ENCODE measurements around the gene HMG20A. TPM values are rescaled to one million over a fixed set of nuclear protein-coding genes. Genes with fewer than 3 reads are reported as not detected.

The HMG20A gene
- total RNA-seq, 4 donors from 2014 or later, result 20.7 to 42.2 (median 31.2) TPM

- H3K27ac ChIP-seq (replicated peaks in 1 of 4), result no peak overlapping the region
- no peak overlapping the region for H3K4me3 ChIP-seq
- DNase-seq (ENCODE audit: extremely low spot score), result no peak
- H3K36me3 ChIP-seq, result no peaks in the 10 kb centered on the region
- no peak for TF ChIP-seq POLR2A (IDR thresholded peaks at IDR 0.05; ENCODE audit: low read depth)
- peaks cover 7 to 15% (median 13%) of the 10 kb centered on the region in 4 donors for H3K4me1 ChIP-seq
- no peaks in the 10 kb centered on the region for H3K9me3 ChIP-seq
- intact Hi-C loops (cut with DNase I), result no loop called here
- WGBS, result 100% methylated on average over 4 of the region's 6 CpGs
- H3K27me3 ChIP-seq, result no peaks in the 10 kb centered on the region
These were observed 104.7 kb downstream of the HMG20A start for GRCh38 chr15:77525400-77525811.

GRCh38 chr15:77525907-77526594 is 105.4 kb downstream of the HMG20A start:
- Histone ChIP-seq H3K9me3 (no peaks in the 10 kb centered on the region), H3K27ac (replicated peaks in 1 of 4) (no peak overlapping the region), H3K27me3 (no peaks in the 10 kb centered on the region), H3K4me1 (peaks cover 7 to 15% (median 13%) of the 10 kb centered on the region in 4 donors), H3K36me3 (no peaks in the 10 kb centered on the region), H3K4me3 (no peak overlapping the region)
- TF ChIP-seq POLR2AphosphoS5 (IDR thresholded peaks at IDR 0.05) (no peak), CTCF (IDR thresholded peaks at IDR 0.05) (no peak), POLR2A (IDR thresholded peaks at IDR 0.05; ENCODE audit: low read depth) (no peak), EP300 (IDR thresholded peaks at IDR 0.05) (no peak)
- DNase-seq (ENCODE audit: extremely low spot score), result no peak
- WGBS, result 96% methylated on average over 6 of the region's 11 CpGs
- intact Hi-C loops (cut with DNase I), result no loop called here

- TF ChIP-seq POLR2A (IDR thresholded peaks at IDR 0.05; ENCODE audit: low read depth), result no peak
- TF ChIP-seq CTCF (IDR thresholded peaks at IDR 0.05), result no peak
- TF ChIP-seq EP300 (IDR thresholded peaks at IDR 0.05), result no peak
- no peak for TF ChIP-seq POLR2AphosphoS5 (IDR thresholded peaks at IDR 0.05)
- Histone ChIP-seq H3K27me3 (no peaks in the 10 kb centered on the region), H3K4me3 (no peak overlapping the region), H3K27ac (replicated peaks in 1 of 4) (no peak overlapping the region), H3K36me3 (no peaks in the 10 kb centered on the region), H3K9me3 (no peaks in the 10 kb centered on the region), H3K4me1 (peaks cover 7 to 15% (median 13%) of the 10 kb centered on the region in 4 donors)
- no peak for DNase-seq (ENCODE audit: extremely low spot score)
- intact Hi-C loops (cut with DNase I), result no loop called here
- WGBS, result 92% methylated on average over 14 of the region's 14 CpGs
These were observed 106.0 kb downstream of the HMG20A start for GRCh38 chr15:77526595-77527163.

- Histone ChIP-seq H3K4me3 (no peak overlapping the region), H3K36me3 (no peaks in the 10 kb centered on the region), H3K27ac (replicated peaks in 1 of 4) (no peak overlapping the region), H3K27me3 (no peaks in the 10 kb centered on the region), H3K4me1 (peaks cover 7 to 15% (median 13%) of the 10 kb centered on the region in 4 donors), H3K9me3 (no peaks in the 10 kb centered on the region)
- WGBS, result no CpG with 5 or more reads among the region's 15 CpGs
- intact Hi-C loops (cut with DNase I), result no loop called here
- DNase-seq (ENCODE audit: extremely low spot score), result no peak
- no peak for TF ChIP-seq POLR2AphosphoS5 (IDR thresholded peaks at IDR 0.05)
- no peak for TF ChIP-seq EP300 (IDR thresholded peaks at IDR 0.05)
- no peak for TF ChIP-seq POLR2A (IDR thresholded peaks at IDR 0.05; ENCODE audit: low read depth)
- TF ChIP-seq CTCF (IDR thresholded peaks at IDR 0.05), result no peak
These were observed 106.6 kb downstream of the HMG20A start for GRCh38 chr15:77527164-77527778.

GRCh38 chr15:77527831-77528231 is 107.1 kb downstream of the HMG20A start:
- no peak overlapping the region for H3K27ac ChIP-seq (replicated peaks in 1 of 4)
- WGBS, result 87% methylated on average over 5 of the region's 6 CpGs
- DNase-seq (ENCODE audit: extremely low spot score), result no peak

More at GRCh38 chr15:77527831-77528231, 107.1 kb downstream of the HMG20A start:
- peaks cover 7 to 15% (median 13%) of the 10 kb centered on the region in 4 donors for H3K4me1 ChIP-seq
- intact Hi-C loops (cut with DNase I), result no loop called here
- no peak for TF ChIP-seq CTCF (IDR thresholded peaks at IDR 0.05)
- no peak for TF ChIP-seq POLR2A (IDR thresholded peaks at IDR 0.05; ENCODE audit: low read depth)
- TF ChIP-seq POLR2AphosphoS5 (IDR thresholded peaks at IDR 0.05), result no peak
- no peak for TF ChIP-seq EP300 (IDR thresholded peaks at IDR 0.05)
- H3K9me3 ChIP-seq, result no peaks in the 10 kb centered on the region
- H3K27me3 ChIP-seq, result no peaks in the 10 kb centered on the region
- H3K4me3 ChIP-seq, result no peak overlapping the region
- H3K36me3 ChIP-seq, result no peaks in the 10 kb centered on the region
